Measurements from ENCODE around the gene FSD1.
A peak's percentile ranks its signal among the peaks of the same experiment; 100 is the strongest.

Gene FSD1

GRCh38 chr19:4365341-4365740 is 60.9 kb downstream of the FSD1 start:
- no peak for DNase-seq (ENCODE audit: low spot score)

GRCh38 chr19:4365791-4366665 is 61.6 kb downstream of the FSD1 start:
- DNase-seq (ENCODE audit: low spot score): no peak

GRCh38 chr19:4366666-4367335 is 62.4 kb downstream of the FSD1 start:
- DNase-seq (ENCODE audit: low spot score): no peak

GRCh38 chr19:4367336-4367723 is 62.9 kb downstream of the FSD1 start:
- no peak for DNase-seq (ENCODE audit: low spot score)

GRCh38 chr19:4367781-4368127 is 63.4 kb downstream of the FSD1 start:
- DNase-seq (ENCODE audit: low spot score): no peak

GRCh38 chr19:4368128-4368820 is 63.9 kb downstream of the FSD1 start:
- no peak for DNase-seq (ENCODE audit: low spot score)

GRCh38 chr19:4369109-4369887 is 64.9 kb downstream of the FSD1 start:
- DNase-seq (ENCODE audit: low spot score): peak; percentile 75

- peak; percentile 76 for DNase-seq (ENCODE audit: low spot score)
Observed at GRCh38 chr19:4369888-4370260, 65.5 kb downstream of the FSD1 start.

GRCh38 chr19:4370418-4371041 is 66.1 kb downstream of the FSD1 start:
- no peak for DNase-seq (ENCODE audit: low spot score)

- no peak for DNase-seq (ENCODE audit: low spot score)
Observed at GRCh38 chr19:4371247-4372164, 67.1 kb downstream of the FSD1 start.

- no peak for DNase-seq (ENCODE audit: low spot score)
Observed at GRCh38 chr19:4372165-4373012, 68.0 kb downstream of the FSD1 start.

- no peak for DNase-seq (ENCODE audit: low spot score)
Observed at GRCh38 chr19:4373013-4373367, 68.6 kb downstream of the FSD1 start.

Data from CD4-positive, alpha-beta T cell treated with Interleukin-15 for 4 hours (primary cell).